GM18858 (cell line): Measurements from ENCODE around the gene EIF3M.
"Not testable (repeated sequence)": the region's sequence is repeated elsewhere in the genome, so short reads cannot be mapped to it uniquely, and the experiment has no call there.

Experiments
- ATAC-seq: cut with Tn5 transposase; IDR thresholded peaks from one replicate; pipeline ENCODE4 v1.9.1; 2021; ENCODE audit not compliant: unreplicated experiment

Gene EIF3M

GRCh38 chr11:32596114-32596513 is 12.5 kb downstream of the EIF3M start:
- not testable (repeated sequence) for ATAC-seq

DNA sequence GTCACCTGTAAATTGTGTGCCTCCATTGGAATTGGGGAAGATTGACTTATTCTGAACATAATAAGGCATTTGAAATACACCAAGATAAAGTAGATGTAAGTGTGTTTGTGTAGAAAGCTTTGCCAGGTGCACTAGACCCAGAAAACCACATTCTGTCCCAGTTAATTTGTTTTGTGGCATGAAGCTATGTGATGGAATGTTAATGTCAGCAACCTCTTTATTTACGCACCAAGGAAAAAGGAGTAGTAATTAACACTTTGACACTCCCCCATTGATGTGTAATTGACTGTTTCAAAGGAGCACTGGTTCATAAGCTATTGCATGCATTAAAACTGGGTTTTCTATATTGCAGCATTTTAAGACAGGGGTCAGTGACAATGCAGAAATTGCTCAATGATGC is 14.3 kb downstream of the EIF3M start:
- no peak for ATAC-seq

- no peak for ATAC-seq
These were observed 19.2 kb downstream of the EIF3M start for GRCh38 chr11:32602657-32603415.

DNA sequence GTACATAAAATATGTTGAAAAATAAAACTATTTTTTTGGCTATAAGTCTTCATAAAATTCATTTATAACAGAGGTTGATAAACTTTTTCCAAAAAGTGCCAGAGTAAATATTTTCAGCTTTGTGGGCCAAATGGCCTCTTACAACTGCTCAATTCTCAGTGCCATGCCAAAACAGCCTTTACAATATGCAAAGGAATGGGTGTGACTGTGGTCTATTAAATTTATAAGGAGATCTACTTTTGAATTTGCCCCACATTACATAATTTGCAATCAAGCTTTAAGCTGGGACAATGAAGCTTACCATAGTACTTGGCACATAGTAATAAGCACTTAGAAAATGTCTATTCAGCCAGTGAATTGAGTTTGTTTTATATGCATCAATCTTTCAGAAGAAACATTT is 22.6 kb downstream of the EIF3M start:
- no peak for ATAC-seq

DNA sequence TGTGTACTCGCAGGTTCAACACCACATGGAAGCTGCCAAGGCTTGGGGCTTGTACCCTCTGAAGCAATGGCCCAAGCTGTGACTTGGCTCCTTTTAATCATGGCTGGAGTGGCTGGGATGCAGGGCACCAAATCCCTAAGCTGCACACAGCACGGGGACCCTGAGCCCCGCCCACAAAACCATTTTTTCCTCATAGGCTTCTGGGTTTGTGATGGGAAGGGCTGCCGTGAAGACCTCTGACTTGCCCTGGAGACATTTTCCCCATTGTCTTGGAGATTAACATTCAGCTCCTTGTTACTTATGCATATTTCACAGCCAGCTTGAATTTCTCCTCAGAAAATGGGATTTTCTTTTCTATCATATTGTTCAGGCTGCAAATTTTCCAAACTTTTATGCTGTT is 25.2 kb downstream of the EIF3M start:
- ATAC-seq: not testable (repeated sequence)

DNA sequence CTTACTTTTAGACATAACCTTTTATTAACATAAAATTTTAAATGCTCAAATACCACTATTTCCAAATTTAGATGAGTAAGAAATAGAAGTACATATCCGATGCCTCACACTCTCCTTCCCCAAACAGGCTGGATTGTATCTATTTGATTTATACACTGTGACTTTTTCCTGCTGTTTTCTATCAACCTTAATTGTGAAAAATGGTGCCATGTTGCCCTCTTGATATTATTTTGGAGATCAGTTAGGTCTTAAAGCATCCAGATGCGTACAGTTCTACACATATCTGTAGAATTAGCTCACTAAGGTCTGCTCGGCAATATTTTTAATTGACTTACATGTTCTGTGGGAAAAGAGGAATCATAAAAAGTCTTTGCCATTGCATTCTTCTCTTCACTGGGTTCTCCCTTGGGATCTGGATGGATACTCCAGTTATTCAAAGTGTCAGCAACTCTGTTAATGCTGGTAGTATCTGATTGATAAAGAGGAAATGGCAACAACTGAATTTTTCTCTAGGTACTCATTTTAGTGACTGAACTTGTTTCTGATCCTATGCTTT is 27.2 kb downstream of the EIF3M start:
- ATAC-seq: no peak

GRCh38 chr11:32613500-32614151 is 30.0 kb downstream of the EIF3M start:
- no peak for ATAC-seq

GRCh38 chr11:32615422-32615821 is 31.8 kb downstream of the EIF3M start:
- no peak for ATAC-seq

- ATAC-seq: no peak
These were observed 33.3 kb downstream of the EIF3M start for GRCh38 chr11:32616903-32617302.

GRCh38 chr11:32630844-32631243 is 47.2 kb downstream of the EIF3M start:
- ATAC-seq: no peak

DNA sequence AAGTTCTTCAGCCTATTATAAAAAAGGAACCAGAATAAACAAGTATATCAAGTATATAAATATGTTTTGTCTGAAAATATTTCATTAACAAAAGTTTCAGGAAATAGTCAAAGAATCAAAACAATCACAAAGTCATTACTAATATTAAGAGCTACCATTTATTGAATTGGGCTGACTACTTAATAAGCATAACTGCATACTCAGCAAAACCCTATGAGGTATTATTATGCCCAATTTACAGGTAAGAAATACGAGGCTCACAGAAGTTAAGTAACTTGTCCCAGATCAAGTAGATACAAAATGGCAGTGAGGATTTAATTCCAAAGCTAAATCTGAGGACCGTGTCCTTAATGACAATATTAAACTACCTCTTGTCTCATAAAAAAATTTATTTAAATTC is 52.2 kb downstream of the EIF3M start:
- no peak for ATAC-seq

GRCh38 chr11:32641361-32641760 is 57.7 kb downstream of the EIF3M start:
- ATAC-seq: no peak

GRCh38 chr11:32643526-32643925 is 59.9 kb downstream of the EIF3M start:
- ATAC-seq: no peak
